Stromal cell of bone marrow (primary cell): Measurements from ENCODE around the gene IFRD2.

ENCODE experiments used
- DNase-seq: peaks from one replicate; pipeline ENCODE4 v3.0.0-alpha.2; 2012; ENCODE audit warnings: low read depth

IFRD2 gene

DNA sequence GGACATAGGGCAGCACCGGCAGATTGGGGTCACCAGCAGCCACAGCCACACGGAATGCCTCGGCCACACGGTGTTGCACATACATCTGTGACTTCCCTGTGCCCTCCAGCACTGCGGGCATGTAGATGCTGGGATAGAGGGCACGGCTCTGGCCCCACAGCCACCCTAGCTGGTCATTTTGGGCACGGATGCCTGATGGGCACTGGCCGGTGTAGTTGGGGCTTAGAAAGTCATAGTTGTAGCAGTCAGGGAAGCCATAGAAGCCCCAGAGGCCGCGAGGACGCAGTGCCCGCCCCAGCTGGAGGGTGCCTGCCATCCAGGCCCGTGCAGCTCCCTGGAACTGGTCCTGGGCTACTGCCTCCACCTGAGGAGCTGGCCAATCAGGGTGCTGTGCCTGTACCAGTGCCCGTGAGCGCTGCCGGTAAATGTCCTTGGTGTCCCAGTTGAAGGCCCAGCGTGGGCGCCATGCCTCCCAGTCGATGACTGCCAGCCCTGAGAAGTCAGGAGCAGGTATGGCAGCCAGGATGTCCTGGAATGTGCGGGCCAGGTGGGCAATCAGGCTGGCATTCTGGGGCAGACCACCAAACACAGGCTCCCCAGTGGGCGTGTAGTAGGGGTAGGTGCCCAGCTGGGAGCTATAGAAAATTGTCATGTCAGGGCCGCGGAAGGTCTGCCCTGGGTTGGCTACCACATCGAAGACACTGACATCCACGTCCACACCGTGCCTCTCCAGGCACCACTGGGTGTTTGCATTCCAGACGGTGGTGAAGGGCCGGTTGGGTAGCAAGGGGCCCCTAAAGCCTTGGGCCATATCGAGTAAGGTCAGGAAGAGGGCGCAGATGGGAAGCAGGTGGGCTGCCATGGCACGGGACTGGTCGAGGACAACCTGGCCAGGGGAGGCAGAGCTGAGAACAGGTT is 10.1 kb upstream of the IFRD2 start:
- no peak for DNase-seq

DNA sequence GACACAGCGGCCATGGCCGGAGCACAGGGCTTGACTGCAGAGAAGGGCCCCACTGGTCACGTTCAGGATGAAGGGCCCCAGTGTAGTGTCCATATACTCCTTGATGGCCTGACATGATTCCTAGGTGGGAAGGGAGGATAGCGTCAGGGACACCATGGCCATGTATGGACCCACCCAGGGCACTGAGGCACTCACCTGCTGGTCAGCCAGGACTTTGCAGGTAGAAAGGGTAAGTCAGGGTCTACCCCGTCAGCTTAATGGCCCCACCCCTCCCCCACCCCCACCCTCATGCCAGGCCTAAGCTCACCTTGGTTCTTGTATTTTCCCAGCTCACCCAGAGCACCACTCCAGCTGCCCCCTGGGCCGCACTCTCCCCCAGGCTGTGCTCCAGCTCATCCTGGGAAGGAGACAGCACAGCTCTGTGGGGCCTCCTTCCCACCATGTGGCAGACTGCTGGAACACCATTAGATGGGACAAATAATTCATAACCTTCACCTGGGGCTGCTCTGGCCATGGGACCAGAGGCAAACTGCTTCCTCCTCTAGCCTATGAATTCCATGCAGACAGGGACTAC is 8.5 kb upstream of the IFRD2 start:
- no peak for DNase-seq

DNA sequence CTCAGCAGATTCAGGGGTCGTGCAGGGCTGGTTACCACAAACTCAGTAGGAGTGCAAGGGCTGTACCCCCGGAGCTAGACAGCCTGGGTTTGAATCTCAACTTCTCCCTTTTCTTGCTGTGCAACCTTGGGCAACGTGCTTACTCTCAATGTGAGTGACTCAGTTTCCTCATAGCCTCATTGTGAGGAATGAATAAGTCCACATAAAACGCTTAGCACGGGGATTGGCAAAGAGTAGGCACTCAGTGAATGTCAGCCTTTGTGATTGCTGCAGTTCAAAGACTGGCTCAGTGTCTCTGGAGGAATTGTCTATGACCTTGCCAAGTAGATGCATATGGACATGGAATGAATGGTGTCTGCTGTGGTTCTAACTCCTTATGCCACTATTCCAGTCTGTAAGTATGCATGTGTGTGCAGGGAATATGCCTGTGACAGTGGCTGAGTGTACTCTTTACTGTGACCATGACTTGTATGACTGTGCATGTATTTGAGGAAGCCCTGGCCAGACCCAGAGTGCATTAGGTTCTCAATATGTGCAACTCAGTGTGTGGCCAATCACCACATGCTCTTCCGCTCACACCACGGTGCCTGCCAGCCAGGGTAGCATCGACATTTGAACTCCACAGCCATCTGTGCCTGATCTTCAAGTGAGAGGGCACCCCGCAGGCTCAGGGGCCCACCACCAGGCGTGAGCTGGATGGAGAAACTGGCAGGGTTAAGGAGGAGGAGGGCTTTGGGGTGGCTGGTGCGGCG is 7.9 kb upstream of the IFRD2 start:
- DNase-seq: peak; percentile 52

DNA sequence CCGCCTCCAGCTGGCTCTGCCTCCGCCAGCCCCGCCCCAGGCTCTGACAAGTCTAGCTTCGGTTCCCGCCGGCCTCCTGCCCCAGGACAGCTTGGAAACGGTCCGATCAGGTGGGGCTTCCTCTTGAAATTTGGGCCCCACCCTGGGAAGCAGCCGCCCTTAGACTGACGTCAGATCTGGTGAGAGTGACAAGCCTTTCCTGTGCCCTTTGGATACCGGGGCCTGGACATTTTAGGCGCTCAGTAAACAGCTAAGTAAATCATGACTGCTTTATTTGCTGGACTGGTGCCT is 7.4 kb upstream of the IFRD2 start:
- no peak for DNase-seq

DNA sequence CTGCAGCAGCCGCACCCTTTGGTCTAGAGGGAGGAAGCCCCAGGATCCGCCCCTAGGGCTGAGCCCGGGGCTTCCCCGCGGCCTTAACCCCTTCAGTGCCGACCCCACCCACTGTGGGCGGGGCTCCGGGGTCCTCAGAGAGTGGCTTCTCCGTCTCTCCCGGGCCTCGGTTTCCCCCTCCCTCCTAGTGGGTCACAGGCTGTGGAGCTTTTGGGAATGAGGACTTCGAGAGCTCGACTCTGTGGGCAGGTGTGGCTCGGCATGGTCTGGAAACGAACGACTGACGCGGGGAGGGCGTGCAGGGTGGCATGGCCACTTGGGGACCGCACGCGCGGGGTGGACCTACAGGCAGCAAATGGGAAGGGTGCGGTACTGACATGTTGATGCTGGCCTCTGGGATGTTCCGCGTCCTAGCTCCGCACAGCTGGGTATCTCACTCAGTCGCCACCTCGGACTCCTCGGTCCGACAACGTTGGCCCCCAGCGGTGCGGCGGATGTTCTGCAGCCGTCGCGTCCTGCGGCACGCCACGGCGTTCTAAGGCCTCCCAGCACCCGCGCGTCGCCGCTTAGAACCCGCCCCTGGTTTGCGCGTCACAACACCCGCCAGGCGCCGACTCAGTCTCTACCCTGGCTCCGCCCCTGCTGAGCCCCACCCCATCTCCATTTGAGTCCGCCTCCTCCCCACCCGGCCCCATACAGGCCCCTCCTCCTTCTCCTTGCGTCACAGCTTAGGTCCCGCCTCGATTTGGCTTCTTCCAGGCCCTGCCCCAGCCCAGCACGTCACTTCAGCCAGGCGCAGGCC is 6.8 kb upstream of the IFRD2 start, which contains the start of the genes HYAL3 and NAA80:
TSS of gene HYAL3 (minus strand) at position 570 of the 802 bp plus-strand sequence. CDS start 3,803 bp downstream, outside the sequence.
TSS of gene NAA80 (minus strand) at position 570 of the 802 bp plus-strand sequence. CDS start 1,942 bp downstream, outside the sequence.
- DNase-seq: peak; percentile 99

DNA sequence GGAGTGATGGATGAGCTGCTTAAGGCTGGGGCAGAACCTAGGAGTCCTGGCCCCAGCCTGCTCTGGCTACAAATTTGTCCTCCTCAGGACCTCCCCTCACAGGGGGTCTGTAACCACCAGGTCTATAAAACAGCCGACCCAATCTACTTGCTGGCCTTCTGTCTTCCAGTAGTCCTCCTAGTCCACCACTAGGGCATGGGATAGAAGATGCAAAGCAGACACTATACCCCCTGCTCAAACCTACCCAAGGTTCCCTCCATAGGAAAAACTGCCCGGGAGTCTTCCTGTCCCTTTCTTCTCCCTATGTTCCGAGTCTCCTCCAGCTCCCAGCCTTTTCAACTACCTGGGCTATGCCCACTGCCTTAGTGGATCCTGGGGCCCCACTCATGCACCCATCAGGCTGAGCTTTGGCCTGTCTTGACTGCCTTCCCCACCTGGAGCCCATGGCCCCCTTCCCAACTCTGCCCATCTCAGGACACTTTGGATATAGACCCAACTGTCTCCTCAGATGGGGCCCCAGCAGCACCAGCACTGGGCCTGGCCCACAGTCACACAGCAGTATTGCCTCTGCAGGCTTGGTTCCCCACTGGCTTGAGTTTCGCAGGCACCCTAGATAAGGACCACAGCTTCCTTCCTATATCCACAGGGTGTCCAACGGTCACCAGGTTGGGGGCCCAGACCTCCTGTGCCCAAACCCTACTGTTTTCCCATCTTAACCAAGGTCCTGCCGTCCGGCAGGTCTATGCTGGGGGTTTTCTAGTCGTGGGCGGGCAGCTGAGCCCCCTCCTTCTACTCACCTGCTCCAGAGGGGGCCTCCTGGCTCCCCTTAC is 5.9 kb upstream of the IFRD2 start:
- no peak for DNase-seq

DNA sequence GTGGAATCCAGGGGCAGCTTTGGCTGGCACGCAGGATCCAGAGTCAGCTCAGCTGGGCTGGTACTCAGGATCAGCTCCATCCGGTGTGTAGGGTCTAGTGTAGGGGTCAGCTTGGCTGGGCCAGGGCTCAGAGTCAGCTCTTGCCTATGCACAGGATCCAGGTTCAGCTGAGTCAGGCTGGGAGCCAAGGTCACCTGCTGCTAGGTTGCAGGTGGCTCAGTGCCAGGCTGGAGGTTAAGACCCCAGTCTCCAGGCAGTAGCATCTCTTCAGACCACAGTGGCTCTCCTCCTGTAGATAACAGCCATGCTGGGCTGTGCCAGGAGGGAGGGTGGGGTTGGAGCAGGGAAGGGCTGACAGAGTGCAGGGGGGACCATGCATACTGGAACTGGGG is 5.2 kb upstream of the IFRD2 start:
- no peak for DNase-seq

DNA sequence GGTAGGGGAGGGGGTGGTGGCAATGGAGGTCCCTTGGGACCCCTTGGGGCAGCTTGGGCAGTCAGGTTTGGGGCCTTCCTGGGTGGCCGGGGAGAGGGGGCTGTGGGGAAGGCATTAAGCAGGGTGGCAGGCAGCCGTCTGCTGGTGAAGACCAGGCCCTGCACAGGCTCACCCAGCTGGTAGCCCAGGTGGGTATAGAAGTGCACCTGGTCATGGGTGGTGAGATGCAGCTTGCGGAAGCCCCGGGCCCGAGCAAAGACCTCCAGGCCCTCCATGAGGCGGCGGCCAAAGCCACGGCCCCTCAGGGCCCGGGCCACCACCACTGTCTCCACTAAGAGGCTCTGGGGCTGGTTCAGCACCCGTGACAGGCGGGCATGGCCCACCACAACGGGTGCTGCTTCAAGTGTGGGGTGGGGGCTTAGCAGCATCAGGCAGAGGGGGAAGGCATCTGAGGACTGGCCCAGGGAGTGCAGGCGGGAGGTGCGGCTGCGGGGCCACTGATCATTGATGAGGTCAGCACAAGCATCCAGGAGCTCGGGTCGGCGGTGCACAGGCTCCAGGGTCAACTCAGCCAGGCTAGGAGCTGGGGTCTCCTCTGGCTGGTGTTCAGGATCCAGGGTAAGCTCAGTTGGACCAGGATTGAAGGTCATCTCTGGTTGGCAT is 4.6 kb upstream of the IFRD2 start:
- DNase-seq: no peak

DNA sequence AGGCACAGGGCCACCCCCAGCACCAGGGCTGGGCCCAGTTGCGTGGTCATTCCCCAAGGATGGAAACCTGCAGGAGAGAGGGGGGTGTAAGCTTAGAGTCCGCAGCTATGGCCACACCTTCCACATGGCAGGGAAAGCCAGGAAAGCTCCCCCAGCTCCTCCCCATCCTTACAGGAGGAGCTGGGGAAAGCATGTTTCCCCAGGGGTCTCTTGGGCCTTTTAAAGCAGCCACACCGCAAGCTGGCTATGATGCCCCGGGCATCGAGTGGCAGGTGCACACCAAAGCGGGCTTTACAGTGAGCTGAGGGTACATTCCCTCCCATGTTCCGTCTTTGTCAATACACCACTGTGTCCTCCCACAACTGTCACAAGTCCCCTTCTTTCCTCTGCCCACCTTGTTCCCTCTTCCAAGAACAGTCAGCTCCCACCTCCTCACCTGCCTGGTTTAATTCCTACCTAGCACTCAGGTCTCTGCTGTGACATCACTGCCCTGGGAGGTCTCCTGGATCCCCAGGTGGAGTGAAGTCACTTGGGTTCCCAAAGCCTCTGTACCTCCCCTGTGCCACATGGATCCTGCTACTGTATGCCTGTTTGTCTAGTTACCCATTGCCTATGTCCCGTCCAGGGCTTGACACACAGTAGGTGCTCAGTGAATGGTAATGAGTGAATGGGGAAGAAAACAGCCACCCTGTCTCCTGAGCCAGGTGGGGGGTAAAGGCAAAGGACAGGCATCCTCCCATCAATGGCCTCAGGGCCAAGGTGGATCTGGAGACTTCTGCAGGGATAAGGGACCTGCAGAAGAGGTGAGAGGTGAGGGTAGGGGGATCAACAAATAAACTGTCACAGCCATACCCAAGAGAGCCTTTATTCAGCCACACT is 3.6 kb upstream of the IFRD2 start:
- no peak for DNase-seq

DNA sequence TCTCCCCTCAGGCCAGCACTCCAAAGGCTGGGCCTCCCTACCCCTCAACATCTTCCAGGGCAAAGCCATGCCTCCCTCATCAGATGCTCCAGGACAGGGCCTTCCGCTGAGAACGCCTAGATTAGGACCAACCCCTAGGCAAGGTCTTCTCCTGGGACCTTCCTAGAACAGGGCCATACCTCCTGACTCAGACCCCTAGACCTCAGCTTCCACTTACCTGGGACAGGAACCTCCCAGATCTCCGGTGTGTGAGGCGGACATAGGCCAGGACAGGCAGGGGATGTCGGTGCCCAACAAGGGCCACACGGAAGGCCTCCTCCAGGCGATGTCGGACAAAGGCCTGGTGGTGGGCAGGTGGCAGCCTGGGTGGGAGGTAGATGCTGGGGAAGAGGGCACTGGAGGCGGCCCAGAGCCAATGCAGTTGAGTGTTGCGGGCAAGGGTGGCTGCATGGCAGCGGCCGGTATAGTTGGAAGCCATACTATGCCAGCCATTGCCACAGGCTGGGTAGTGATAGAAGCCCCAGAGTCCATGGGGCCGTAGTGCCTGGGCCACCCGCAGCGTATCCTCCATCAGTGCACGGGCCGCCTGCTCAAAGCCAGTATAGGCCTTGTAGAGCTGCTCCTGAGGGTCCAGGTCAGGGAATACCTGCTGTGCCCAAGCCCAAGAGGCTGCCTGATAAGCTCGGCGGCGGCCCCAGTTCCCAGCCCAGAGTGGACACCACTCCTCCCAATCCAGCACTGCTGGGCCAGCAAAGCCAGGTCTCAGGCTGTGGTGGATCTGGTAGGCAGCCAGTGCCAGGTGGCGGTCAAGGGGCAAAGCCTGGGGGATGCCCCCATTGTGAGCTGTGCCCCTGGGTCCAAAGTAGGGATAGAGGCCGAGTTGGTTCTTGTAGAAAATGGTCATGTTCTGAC is 2.5 kb upstream of the IFRD2 start:
- no peak for DNase-seq

DNA sequence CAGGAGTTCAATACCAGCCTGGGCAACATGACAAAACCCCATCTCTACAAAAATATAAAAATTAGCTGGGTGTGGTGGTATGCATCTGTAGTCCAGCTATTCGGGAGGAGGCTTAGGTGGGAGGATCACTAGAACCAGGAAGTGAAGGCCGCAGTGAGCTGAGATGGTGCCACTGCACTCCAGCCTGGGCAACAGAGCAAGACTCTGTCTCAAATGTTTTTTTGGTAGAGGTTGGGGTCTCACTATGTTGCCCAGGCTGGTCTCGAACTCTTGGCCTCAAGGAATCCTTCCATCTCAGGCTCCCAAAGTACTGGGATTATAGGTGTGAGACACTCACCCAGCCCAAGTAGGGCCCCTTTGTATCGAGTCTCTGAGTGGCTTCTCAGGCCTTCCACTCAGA is 1.9 kb upstream of the IFRD2 start:
- DNase-seq: no peak

DNA sequence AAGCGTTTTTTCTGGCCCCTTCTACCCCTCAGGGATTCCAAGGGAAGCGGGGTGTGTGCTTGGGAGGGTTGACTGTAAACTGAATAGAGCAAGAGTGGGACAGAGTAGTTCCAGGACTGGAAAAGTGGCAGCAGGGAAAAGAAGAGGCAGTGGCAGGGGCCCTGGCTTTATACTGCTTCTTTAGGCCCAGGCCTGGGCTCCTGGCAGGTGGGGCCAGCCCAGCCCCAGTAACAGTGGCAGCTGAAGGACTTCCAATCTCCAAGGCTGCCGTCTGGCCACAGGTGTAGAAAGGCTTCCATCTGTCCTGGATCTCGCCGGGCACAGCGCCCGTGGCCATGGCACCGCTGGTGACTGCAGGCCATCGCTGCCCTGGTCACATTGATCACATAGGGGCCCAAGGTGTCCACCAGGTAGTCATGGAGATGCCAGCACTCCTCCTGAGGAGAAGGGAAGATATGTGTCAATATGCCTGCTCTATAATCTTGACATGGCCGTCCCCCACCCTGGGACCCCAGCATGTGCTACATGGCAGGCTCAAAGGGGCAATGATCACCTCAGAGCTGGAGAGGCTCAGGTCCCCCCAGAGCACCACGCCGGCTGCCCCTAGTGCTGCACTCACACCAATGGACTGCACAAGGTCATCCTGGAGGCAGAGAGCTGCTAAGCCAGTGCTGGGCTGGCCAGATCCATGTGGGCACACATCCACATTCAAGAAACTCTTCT is 1.0 kb upstream of the IFRD2 start:
- DNase-seq: no peak

DNA sequence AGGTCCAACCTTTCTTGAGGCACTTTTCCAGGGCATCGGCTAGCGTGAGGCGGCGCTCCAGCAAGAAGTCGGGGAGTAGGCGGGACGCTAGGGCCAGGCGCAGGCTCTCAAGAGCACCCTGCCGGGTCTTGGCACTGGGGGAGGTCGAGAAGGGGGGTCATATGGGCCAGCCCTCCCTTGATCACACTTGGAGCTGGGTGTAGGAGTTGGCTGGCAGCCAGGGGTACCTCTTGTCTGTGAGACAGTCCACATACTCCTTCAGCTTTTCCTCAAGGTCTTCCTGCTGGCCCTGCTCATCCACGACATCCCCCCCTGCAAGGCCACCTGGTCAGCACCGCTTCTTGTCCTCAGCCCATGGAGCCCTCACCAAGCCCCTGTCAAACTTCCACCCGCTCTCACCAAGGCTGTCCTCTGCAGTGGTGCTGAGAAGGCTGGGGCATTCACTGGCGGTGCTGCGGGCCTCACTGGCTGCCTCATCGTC is 2.0 kb downstream of the IFRD2 start:
- DNase-seq: no peak

DNA sequence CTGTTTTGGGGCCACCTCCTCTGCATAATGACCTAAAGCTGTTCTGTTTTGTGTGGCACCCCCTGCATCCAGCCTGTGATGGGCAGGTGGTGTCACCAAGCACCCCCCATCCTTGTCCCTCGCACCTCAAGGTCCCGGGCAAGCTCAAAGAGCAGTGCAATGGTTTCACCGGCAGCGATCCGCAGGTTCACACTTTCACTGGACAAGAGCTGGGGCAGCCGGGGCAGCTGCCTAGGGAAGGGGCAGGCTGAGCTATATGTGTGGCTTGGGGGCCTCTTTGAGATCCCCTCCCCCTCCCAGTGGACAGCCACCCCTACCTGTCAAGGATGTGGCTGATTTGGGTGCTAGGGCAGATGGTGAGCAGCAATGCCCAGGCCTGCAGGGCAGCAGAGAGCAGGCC is 3.1 kb downstream of the IFRD2 start:
- no peak for DNase-seq

DNA sequence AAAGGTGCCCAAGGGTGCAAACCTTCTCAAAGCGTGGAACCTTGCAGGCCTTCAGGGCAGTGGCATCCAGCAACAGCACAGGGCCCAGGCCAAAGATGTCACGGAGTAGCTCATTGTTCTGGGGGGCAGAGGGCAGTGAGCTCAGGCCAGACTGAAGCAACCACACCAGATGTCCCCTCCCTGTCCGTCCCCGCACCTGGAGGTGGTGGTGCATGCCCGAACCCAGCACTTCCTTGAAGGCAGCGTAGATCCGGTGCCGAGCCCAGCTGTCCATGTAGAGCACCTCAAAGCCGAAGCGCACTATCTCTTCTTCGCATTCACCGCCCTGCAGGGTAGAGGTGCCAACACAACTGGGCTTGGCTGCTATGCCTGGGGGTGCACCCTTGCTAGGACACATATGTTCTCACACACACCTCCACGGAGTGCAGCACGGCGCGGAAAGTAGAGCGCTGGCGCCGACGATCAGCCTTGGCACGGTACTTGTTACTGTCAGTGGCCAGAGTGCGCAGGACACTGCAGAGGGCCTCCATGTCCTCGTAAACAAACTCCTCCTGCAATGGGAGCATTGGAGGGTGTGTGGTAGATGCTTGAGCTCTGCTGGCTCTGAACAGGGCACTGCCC is 3.7 kb downstream of the IFRD2 start:
- DNase-seq: no peak

DNA sequence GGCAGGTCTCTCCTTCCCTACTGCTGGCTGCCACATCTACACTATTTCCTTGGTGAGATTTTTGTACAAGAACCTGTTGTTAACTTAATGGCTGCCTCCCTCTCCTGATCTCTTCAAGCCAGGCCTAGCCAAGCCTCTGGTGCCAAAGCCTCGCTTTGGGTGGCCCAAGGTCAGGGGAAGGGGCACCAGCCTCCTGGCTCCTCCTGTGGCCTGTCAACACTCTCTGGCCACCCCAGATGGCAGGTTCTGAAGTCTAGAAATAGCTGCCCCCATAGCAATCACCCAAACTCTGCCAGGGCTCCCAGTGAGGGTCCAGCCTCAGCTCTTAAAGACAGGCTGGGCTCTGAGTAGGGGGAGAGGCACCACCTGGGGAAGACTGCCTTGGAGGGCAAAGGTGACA is 5.0 kb downstream of the IFRD2 start:
- no peak for DNase-seq
